ENCODE data around the gene CRYBG3. TPM values are rescaled to one million over a fixed set of nuclear protein-coding genes. Genes with fewer than 3 reads are reported as not detected.

The CRYBG3 gene
- polyA plus RNA-seq, 1 donor from 2014 or later, result 1.3 TPM

DNA sequence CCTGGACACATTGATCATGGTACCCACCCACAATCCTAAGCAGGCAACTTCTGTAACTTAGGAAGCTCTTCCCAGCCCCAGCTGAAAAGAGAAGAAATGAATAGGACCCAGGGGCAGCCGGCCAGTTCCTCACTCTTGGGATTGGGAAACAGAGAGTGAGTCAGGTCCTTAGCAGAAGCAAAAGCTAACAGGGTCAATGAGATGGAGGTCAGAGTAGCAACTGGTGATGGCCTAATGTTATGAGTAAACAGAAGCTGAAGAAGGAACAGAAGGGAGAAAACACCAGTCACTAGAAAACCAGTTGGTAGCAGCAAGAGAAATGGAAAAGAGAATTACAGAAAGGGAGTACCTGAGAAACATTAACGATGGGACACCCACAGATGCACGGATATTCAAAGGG lies 130.5 kb downstream of the CRYBG3 start:
- Histone ChIP-seq H3K36me3 (ENCODE audit: insufficient read depth, low read length) (no peaks in the 10 kb centered on the region), H3K9me2 (ENCODE audit: insufficient read depth, low read length) (no peaks in the 10 kb centered on the region), H3K79me2 (replicated peaks; ENCODE audit: insufficient read depth, low read length) (no peaks in the 10 kb centered on the region), H3K27me3 (ENCODE audit: insufficient read depth, low read depth, low read length) (no peaks in the 10 kb centered on the region), H3K4me2 (ENCODE audit: low read length) (no peak overlapping the region), H3K9ac (ENCODE audit: low read length) (no peak overlapping the region), H3K4me3 (ENCODE audit: low read length) (no peak overlapping the region), H4K20me1 (ENCODE audit: insufficient read depth) (no peaks in the 10 kb centered on the region), H3F3A (ENCODE audit: insufficient read depth, low read length, poor library complexity, severe bottlenecking) (no peaks in the 10 kb centered on the region), H2AFZ (ENCODE audit: low read depth, low read length) (no peak overlapping the region), H3K9me3 (ENCODE audit: low read length) (no peaks in the 10 kb centered on the region), H3K27ac (ENCODE audit: low read length) (no peak overlapping the region)
- no peak for TF ChIP-seq POLR2AphosphoS5 (IDR thresholded peaks at IDR 0.05)

- Histone ChIP-seq H3K4me3 (ENCODE audit: low read length) (no peak overlapping the region), H3K27me3 (ENCODE audit: insufficient read depth, low read depth, low read length) (no peaks in the 10 kb centered on the region), H3K9me2 (ENCODE audit: insufficient read depth, low read length) (no peaks in the 10 kb centered on the region), H3K9me3 (ENCODE audit: low read length) (no peaks in the 10 kb centered on the region), H3K9ac (ENCODE audit: low read length) (no peak overlapping the region), H2AFZ (ENCODE audit: low read depth, low read length) (no peak overlapping the region), H3K4me2 (ENCODE audit: low read length) (no peak overlapping the region), H3F3A (ENCODE audit: insufficient read depth, low read length, poor library complexity, severe bottlenecking) (no peaks in the 10 kb centered on the region), H4K20me1 (ENCODE audit: insufficient read depth) (no peaks in the 10 kb centered on the region), H3K27ac (ENCODE audit: low read length) (no peak overlapping the region), H3K36me3 (ENCODE audit: insufficient read depth, low read length) (no peaks in the 10 kb centered on the region), H3K79me2 (replicated peaks; ENCODE audit: insufficient read depth, low read length) (no peaks in the 10 kb centered on the region)
- TF ChIP-seq SMC3 (conservative IDR thresholded peaks at IDR 0.05; ENCODE audit: poor library complexity) (no peak), TAF1 (IDR thresholded peaks at IDR 0.05; ENCODE audit: low read depth) (no peak), EZH2 (IDR thresholded peaks at IDR 0.05; ENCODE audit: borderline replicate concordance, insufficient read depth, low read length, poor library complexity, severe bottlenecking) (no peak), EP300 (conservative IDR thresholded peaks at IDR 0.05; ENCODE audit: poor library complexity, severe bottlenecking) (no peak)
- TF ChIP-seq, protein P1, sequence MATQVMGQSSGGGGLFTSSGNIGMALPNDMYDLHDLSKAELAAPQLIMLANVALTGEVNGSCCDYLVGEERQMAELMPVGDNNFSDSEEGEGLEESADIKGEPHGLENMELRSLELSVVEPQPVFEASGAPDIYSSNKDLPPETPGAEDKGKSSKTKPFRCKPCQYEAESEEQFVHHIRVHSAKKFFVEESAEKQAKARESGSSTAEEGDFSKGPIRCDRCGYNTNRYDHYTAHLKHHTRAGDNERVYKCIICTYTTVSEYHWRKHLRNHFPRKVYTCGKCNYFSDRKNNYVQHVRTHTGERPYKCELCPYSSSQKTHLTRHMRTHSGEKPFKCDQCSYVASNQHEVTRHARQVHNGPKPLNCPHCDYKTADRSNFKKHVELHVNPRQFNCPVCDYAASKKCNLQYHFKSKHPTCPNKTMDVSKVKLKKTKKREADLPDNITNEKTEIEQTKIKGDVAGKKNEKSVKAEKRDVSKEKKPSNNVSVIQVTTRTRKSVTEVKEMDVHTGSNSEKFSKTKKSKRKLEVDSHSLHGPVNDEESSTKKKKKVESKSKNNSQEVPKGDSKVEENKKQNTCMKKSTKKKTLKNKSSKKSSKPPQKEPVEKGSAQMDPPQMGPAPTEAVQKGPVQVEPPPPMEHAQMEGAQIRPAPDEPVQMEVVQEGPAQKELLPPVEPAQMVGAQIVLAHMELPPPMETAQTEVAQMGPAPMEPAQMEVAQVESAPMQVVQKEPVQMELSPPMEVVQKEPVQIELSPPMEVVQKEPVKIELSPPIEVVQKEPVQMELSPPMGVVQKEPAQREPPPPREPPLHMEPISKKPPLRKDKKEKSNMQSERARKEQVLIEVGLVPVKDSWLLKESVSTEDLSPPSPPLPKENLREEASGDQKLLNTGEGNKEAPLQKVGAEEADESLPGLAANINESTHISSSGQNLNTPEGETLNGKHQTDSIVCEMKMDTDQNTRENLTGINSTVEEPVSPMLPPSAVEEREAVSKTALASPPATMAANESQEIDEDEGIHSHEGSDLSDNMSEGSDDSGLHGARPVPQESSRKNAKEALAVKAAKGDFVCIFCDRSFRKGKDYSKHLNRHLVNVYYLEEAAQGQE (IDR thresholded peaks at IDR 0.05; ENCODE audit: borderline replicate concordance), result no peak
These were observed 131.1 kb downstream of the CRYBG3 start for GRCh38 chr3:97952872-97953271.

DNA sequence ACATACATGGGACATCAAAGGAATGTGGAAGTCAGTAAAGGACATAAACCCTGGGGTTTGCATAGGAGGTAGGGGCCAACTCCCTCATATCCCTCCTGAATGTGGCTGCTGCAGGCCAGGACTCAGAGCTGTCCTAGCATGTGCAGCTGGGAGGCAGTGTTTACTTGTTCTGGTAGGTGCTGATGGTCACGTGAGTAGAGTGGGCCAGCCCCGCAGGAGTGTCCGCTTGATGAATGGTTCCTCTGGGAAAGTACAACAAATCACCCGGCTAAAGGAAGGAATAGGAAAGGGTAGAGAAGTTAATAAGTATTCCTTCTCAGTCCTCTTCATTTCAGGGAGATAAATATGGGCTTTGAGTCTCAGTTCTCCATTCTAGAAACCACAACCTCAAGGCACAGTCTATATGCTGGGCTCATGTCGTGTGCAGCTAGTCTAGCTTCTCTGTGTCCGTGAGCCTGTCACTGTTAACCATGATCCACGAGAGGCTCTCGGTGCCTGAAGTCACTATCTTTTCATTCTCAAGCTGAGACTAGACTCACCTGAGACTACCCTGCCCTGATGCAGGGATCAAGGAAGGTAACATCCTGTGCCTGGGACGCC lies 132.5 kb downstream of the CRYBG3 start:
- Histone ChIP-seq H3K9me3 (ENCODE audit: low read length) (no peaks in the 10 kb centered on the region), H3K27ac (ENCODE audit: low read length) (no peak overlapping the region), H3K4me2 (ENCODE audit: low read length) (no peak overlapping the region), H3K79me2 (replicated peaks; ENCODE audit: insufficient read depth, low read length) (no peaks in the 10 kb centered on the region), H3K27me3 (ENCODE audit: insufficient read depth, low read depth, low read length) (no peaks in the 10 kb centered on the region), H3K36me3 (ENCODE audit: insufficient read depth, low read length) (no peaks in the 10 kb centered on the region), H4K20me1 (ENCODE audit: insufficient read depth) (no peaks in the 10 kb centered on the region), H3K9ac (ENCODE audit: low read length) (no peak overlapping the region), H2AFZ (ENCODE audit: low read depth, low read length) (no peak overlapping the region), H3F3A (ENCODE audit: insufficient read depth, low read length, poor library complexity, severe bottlenecking) (no peaks in the 10 kb centered on the region), H3K9me2 (ENCODE audit: insufficient read depth, low read length) (no peaks in the 10 kb centered on the region), H3K4me3 (ENCODE audit: low read length) (no peak overlapping the region)
- no peak for TF ChIP-seq POLR2AphosphoS5 (IDR thresholded peaks at IDR 0.05)
- no peak for TF ChIP-seq RAD21 (conservative IDR thresholded peaks at IDR 0.05)
- no peak for TF ChIP-seq MXI1 (conservative IDR thresholded peaks at IDR 0.05; ENCODE audit: poor library complexity, severe bottlenecking)
- TF ChIP-seq, protein P1 (IDR thresholded peaks at IDR 0.05; ENCODE audit: borderline replicate concordance), result no peak
- TF ChIP-seq EP300 (conservative IDR thresholded peaks at IDR 0.05; ENCODE audit: poor library complexity, severe bottlenecking), result no peak
- TF ChIP-seq TAF1 (IDR thresholded peaks at IDR 0.05; ENCODE audit: low read depth), result no peak
- TF ChIP-seq EZH2 (IDR thresholded peaks at IDR 0.05; ENCODE audit: borderline replicate concordance, insufficient read depth, low read length, poor library complexity, severe bottlenecking), result no peak
- TF ChIP-seq SMC3 (conservative IDR thresholded peaks at IDR 0.05; ENCODE audit: poor library complexity), result no peak
- TF ChIP-seq, protein P2, sequence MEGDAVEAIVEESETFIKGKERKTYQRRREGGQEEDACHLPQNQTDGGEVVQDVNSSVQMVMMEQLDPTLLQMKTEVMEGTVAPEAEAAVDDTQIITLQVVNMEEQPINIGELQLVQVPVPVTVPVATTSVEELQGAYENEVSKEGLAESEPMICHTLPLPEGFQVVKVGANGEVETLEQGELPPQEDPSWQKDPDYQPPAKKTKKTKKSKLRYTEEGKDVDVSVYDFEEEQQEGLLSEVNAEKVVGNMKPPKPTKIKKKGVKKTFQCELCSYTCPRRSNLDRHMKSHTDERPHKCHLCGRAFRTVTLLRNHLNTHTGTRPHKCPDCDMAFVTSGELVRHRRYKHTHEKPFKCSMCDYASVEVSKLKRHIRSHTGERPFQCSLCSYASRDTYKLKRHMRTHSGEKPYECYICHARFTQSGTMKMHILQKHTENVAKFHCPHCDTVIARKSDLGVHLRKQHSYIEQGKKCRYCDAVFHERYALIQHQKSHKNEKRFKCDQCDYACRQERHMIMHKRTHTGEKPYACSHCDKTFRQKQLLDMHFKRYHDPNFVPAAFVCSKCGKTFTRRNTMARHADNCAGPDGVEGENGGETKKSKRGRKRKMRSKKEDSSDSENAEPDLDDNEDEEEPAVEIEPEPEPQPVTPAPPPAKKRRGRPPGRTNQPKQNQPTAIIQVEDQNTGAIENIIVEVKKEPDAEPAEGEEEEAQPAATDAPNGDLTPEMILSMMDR (IDR thresholded peaks at IDR 0.05; ENCODE audit: poor library complexity, severe bottlenecking), result no peak
